Stimulated activated CD4-positive, alpha-beta T cell treated with anti-CD3 and anti-CD28 coated beads, Interleukin-2, amount 100 ng/mL, for 4 hours (primary cell): ENCODE data around the gene AKR1C8.

ENCODE experiments used
- DNase-seq: peaks from one replicate; pipeline ENCODE4 v3.0.0-alpha.2; 2020; ENCODE audit warnings: low read depth

The AKR1C8 gene

DNA sequence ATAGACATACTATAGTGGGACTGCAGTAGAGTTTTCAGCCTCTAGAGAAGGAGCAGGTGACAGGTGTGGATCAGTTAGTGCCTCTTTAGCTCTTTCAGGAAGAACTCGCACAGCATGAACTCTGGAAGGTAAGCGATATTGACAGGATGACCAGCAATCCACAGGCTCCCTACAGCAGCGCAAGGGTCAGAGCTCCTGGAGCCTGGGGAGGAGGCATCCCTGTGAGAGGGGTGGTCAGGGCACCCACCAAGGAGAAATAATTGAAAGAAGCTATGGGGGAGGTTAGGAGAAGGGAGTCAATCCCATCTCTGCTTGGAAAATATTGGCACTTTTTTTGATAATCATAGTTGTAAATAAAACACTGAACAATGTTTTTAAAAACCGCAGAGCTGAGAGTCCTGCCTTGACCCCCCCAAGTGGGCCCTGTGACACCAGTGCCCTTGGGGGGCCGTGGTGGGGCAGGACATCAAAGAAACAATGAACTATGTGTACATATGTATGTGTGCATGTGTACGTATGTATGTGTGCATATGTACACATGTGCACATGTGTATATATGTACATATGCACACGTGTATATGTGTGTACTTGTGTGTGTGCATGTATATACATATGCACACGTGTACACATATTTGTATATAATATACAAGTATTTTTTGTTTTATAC lies 77.0 kb downstream of the AKR1C8 start:
- no peak for DNase-seq

DNA sequence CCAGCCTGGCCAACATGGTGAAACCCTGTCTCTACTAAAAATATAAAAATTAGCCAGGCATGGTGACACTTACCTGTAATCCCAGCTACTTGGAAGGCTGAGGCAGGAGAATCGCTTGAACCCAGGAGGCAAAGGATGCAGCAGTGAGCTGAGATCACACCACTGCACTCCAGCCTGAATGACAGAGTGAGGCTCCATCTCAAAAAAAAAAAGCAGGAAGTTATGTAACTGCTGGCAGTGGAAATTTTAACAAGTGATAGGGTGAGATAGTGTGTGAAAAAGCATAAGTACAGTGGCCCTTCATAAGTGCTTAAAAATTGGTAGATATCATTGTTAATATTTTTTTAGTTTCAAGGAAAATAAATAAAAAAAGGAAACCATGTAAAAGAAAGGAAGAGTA lies 78.4 kb downstream of the AKR1C8 start:
- DNase-seq = no peak

DNA sequence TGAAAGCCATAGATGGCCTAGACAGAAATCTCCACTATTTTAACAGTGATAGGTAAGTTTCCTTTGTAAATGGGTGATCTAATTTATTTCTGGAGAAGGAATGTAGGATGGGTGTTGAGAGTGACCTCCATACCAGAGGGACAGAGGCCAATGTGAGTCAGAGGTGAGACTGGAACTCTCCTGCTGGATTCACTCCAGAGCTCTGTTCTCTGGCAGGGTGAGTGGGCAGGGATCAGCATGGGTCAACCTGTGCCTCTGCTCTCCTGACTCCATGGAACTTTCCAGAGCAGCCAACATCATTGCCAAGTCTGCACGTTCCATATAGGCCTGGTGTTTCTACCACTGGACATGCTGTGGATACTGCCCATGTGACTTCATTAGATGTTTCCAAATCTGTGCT lies 79.3 kb downstream of the AKR1C8 start:
- DNase-seq = no peak
